GM18867 (cell line): ENCODE data around the gene H19.

Experiments
- ATAC-seq: cut with Tn5 transposase; IDR thresholded peaks from one replicate; pipeline ENCODE4 v1.9.1; 2021; ENCODE audit warnings: mild to moderate bottlenecking, moderate library complexity; ENCODE audit not compliant: unreplicated experiment

H19 gene

DNA sequence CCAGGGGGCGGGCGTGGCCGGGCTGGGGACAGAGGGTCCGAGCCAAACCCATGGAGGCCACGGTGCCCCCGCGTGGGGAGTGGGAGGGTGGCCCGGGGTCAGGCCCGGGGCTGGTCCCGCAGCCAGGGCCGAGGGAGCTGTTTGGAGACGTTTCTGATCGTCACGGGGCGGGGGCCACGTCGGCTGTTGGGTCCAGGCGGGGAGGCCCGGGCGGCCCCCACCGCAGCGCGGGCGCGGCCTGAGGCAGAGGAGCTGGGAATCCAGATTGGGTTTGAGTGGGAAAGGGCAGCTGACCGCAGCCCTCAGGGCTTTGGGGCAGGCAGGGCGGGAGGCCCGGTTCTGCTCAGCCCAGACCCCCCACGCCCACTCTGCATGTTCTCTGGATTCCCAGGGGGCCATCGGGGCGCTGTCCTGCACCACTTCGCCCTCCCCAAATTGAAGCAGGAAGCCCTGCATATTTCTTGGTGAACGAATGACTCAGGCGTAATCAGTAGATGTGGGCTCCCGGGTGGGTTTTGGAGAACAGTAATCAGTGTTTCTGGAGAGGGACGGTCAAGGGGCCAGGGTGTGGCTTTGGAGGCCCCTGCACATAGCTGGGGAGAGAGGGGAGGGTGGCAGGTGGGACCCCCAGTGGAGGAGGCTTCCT, 49.9 kb downstream of the H19 start:
- no peak for ATAC-seq

- no peak for ATAC-seq
Measured at GRCh38 chr11:1946812-1947484, 50.7 kb downstream of the H19 start, which contains the start of gene MRPL23. Gene MRPL23 (plus strand): TSS chr11:1947332. CDS start chr11:1947363, 31 bp downstream.
